Measurements from ENCODE around the gene EPC1.
"Not testable (repeated sequence)": the region's sequence is repeated elsewhere in the genome, so short reads cannot be mapped to it uniquely, and the experiment has no call there.

EPC1 gene

DNA sequence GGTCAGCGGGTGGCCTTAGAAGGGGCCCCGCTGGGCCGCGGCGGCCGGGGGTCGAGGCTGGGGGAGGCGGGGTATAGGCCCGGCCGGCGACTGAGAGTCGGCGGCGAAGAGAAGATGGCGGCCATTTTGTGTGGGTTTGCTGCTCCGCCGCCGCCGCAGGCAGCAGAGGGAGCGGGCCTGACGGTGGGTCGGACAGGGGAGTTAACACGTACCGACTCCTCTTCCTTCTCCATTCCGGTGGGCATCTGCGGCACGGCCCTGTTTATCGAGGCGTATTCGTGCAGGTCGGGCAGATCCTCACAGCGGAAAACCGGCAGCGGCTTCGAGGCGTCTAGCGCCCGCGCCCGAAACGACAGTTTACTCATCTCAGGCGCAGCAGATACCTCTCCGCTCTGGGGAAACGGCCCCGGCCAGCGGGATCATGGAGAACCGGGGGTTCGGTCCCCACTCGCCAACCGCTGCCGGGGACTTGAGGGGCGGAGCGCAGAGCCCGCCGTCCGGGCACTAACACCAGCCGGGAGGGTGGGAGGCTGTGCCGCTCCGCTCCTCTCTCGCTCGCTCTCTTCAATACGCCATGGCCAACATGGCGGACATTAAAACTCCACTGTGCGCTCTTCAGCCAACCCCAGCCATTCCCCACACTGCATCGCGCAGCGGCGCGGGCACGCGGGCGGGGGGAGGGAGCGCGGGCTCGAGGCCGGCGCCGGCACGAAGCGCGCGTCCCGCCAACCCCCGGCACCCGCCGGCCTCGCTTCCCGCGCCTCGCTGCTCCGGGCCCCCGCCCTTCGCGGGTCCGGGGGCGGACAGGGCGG lies at the start of gene EPC1:
EPC1 (minus strand) TSS at position 608 of the 812 bp plus-strand sequence; CDS start at position 365, 243 bp downstream.
- peak; percentile 89 for DNase-seq (ENCODE audit: low spot score)

GRCh38 chr10:32393911-32394310 lies 47.0 kb upstream of the EPC1 start:
- DNase-seq (ENCODE audit: low spot score) = no peak

DNA sequence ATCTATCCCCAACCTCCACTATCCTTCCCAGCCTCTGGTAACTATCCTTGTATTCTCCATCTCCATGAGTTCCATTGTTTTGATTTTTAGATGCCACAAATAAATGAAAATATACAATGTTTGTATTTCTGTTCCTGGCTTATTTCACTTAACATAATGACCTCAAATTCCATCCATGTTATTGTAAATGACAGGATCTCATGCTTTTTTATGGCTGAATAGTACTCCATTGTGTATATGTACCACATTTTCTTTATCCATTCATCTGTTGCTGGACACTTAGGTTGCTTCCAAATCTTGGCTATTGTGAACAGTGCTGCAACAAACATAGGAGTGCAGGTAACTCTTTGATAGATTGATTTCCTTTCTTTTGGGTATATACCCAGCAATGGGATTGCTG lies 45.3 kb upstream of the EPC1 start:
- DNase-seq (ENCODE audit: low spot score) = not testable (repeated sequence)

GRCh38 chr10:32390193-32390592 lies 43.2 kb upstream of the EPC1 start:
- no peak for DNase-seq (ENCODE audit: low spot score)

- no peak for DNase-seq (ENCODE audit: low spot score)
Observed at GRCh38 chr10:32388258-32389027, 41.5 kb upstream of the EPC1 start.

DNA sequence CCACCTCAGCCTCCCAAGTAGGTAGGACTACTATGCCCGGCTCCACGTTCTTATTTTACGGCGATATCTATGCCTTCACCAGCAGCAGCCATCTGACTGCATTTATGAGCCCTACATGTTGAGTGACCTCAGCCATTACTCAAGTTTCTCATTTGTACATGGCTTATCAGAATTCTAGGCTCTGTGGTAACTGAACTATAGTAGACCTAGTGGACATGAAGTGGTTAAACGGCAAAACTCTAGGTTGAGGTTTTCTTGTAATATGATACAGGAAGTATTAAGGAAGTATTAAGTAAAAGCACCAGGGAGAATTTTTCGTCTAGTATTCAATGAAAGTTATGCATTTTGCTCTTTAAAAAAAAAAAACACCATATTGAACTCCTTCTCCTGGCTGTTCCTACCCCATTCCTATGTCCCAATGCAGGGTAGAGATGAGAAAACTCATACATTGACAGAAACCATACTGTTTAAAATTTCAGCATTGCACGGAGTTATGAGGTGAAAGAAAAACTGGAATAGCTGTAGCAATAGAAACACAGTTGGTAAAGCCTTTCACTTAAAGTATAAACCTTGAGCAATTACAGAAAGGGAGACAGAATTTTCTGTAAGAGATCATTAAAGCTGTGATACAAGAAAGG lies 39.8 kb upstream of the EPC1 start:
- DNase-seq (ENCODE audit: low spot score) = no peak

DNA sequence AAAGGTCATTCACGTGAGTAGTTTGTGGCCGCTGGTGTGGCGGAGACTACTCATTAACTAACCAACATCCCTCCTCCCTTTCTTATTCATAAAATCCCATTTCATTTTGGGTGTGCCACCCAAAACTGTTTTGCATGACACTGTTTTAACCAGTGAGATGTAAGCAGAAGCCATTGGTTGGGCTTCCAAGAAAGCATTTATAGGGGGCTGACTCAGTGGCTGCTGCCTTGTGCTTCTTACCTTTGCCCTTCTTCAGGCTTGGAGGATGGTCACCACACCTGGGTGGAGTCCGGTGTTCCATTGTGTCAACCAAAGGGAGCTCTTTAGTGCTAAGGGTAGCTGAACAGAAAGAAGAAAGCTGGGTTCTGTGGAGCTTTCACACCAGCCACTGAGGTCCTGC lies 37.2 kb upstream of the EPC1 start:
- DNase-seq (ENCODE audit: low spot score) = no peak

GRCh38 chr10:32381165-32381564 lies 34.2 kb upstream of the EPC1 start:
- DNase-seq (ENCODE audit: low spot score) = no peak

DNA sequence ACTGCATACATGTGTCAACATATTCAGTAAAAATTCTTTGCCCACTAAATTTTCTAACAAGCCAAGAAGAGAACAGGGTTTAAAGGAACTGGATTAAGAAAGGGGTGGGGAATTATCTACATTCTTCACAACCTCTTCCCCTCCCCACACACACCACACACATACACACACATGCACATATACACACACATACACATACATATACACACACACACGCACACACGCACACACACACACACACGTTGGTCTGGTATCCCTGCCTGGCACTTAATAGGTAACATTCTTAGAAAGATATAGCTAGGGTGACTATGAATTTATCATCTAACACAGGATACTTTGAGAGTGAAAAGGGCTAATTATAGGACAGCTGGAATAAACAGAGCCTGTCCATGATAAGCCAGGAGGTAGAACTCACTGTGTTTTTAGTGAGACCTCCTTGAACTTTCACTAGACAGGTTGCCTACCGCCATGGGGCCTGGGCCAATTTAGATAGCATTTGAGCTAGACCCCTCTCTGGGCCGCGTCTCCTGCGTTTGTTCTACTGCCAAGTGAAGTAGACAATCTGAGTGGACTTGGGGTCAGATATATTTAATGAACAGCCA lies 33.1 kb upstream of the EPC1 start:
- DNase-seq (ENCODE audit: low spot score) = no peak

- DNase-seq (ENCODE audit: low spot score) = peak; percentile 53
Observed at GRCh38 chr10:32379318-32379949, 32.5 kb upstream of the EPC1 start.

DNA sequence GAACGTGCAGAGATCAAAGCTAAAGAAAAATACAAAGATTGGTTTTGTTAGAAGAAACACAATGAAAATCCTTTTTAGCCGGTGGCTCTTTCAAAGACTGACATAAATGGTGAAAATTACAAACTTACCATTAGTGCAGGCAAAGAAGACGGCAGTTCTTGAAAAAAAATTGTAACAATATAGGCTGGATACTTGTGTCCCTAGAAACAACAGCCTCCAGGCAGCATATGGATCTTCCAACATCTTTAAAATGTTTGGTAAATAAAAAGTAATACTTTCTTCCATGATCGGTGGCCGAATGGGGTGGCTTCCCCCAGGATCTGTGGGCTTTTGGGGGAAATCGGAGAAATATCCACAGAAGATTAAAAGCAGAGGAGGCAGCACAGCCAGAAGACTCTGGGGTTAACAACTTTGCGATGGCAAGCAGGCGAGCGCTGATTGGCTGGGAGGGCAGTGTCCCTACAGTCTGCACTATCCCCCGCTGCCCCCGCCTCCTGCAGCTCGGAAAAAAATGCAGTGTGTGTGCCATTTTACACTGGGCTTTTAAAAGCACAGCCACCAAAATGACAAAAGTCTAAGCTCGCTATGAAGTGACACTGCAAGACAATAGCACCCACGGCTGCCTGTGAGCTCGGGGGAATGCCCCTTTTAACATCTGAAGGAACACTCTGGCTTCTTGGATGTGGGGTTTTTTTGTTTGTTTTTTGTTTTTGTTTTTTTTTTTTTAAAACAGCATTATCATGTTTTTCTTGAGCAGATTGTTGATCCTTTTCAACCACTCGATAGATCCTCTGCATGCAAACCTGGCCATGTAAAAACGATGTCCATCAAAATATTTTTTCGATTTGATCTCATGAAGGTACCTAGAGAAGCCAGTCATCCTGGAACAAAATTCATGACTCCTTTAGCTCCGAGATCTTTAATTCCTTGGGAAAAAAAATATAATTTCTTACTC lies 31.7 kb upstream of the EPC1 start:
- DNase-seq (ENCODE audit: low spot score) = peak; percentile 97

GRCh38 chr10:32377458-32378259 lies 30.7 kb upstream of the EPC1 start:
- DNase-seq (ENCODE audit: low spot score) = peak; percentile 84

- DNase-seq (ENCODE audit: low spot score) = peak; percentile 60
Observed at GRCh38 chr10:32376771-32377170, 29.8 kb upstream of the EPC1 start.

- DNase-seq (ENCODE audit: low spot score) = no peak
Observed at GRCh38 chr10:32376097-32376496, 29.1 kb upstream of the EPC1 start.

DNA sequence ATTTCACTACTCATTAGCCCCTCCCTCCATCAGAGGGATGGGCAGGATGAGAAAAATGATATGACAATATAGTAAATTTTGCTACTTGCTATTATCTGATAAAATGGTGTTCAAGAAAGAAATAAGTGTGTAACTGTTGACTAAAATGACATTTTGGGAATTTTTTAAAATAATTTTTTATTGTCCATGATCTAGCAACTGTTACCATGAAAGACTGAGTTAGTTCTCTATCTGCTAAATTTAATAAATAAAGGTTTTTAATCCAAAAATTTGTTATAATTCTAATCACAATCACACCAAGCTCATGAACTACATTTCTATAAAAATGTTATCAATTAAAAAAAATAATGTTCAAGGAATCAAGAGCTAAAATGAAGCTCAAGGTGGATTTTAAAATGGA lies 28.7 kb upstream of the EPC1 start:
- DNase-seq (ENCODE audit: low spot score) = no peak

- no peak for DNase-seq (ENCODE audit: low spot score)
Observed at GRCh38 chr10:32374605-32375004, 27.6 kb upstream of the EPC1 start.

GRCh38 chr10:32373496-32373895 lies 26.5 kb upstream of the EPC1 start:
- DNase-seq (ENCODE audit: low spot score) = no peak

- DNase-seq (ENCODE audit: low spot score) = no peak
Observed at GRCh38 chr10:32373031-32373430, 26.1 kb upstream of the EPC1 start.

DNA sequence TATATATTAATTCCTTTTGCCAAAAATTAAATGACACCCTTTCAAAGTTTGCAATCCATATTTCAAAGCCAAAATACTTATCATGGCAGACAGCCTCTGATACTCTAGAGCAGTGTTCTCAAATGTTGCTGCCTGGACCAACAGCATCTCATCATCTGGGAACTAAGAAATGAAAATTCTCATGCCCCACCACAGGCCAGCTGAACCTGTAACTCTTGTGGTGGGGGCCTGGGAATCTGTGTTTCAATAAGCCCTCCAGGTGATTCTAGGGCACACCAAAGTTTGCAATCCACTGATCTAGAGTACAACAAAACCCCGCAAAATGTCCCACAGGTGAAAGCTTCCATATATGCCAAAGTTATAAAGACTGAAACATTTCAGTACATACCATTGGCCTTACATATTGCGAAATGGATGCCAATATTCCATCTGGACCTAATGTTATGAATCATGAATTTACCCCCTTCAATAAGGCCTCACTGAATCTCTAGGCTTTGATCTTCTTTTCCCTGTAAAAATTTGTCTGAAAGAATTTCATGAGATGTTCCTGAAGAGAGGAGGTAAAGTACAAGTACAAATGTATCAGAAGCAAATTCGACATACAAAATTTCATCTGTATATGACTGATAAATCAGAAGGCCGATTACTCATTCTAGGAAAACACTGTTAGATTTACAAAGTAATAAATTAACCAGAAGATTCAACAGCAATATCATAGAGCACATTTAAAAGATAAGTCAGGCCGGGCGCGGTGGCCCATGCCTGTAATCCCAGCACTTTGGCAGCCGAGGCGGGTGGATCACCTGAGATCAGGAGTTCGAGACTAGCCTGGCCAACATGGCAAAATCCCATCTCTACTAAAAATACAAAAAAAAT lies 25.3 kb upstream of the EPC1 start:
- DNase-seq (ENCODE audit: low spot score) = no peak
